Measurements from ENCODE around the gene OXSM.

OXSM gene

GRCh38 chr3:25821746-25822573 lies 32.1 kb downstream of the OXSM start:
- no peaks in the 10 kb centered on the region for H3K36me3 ChIP-seq (ENCODE audit: control insufficient read depth, insufficient read depth, low read length)
- no peak overlapping the region for H3K4me3 ChIP-seq (ENCODE audit: low read length)
- H3K79me2 ChIP-seq (ENCODE audit: control insufficient read depth, insufficient read depth, low read length) = no peaks in the 10 kb centered on the region
- no peak overlapping the region for H2BK15ac ChIP-seq (replicated peaks; ENCODE audit: low read depth)
- no peak overlapping the region for H3K18ac ChIP-seq (ENCODE audit: low read length)
- H3K56ac ChIP-seq (ENCODE audit: low read length) = no peak overlapping the region
- no peak overlapping the region for H3K9ac ChIP-seq (ENCODE audit: low read length)
- no CpG with 5 or more reads among the region's 4 CpGs for WGBS (ENCODE audit: extremely low coverage, insufficient coverage, low lambda C conversion rate)
- H2BK5ac ChIP-seq (ENCODE audit: low read length) = no peak overlapping the region
- H3K79me1 ChIP-seq (ENCODE audit: low read length) = no peaks in the 10 kb centered on the region
- H2BK120ac ChIP-seq (ENCODE audit: low read depth, low read length) = no peak overlapping the region
- no peak for DNase-seq
- H2AK5ac ChIP-seq (ENCODE audit: low read length) = no peak overlapping the region
- no peak overlapping the region for H3K23ac ChIP-seq (ENCODE audit: low read length)
- no peak overlapping the region for H4K5ac ChIP-seq (ENCODE audit: low read length)
- no peak overlapping the region for H4K8ac ChIP-seq (ENCODE audit: low read depth, low read length)
- no peak overlapping the region for H3K27ac ChIP-seq (ENCODE audit: low read depth, low read length)
- H3K4me1 ChIP-seq (ENCODE audit: control insufficient read depth, low read depth, low read length) = no peaks in the 10 kb centered on the region
- no peak overlapping the region for H3K4me2 ChIP-seq (ENCODE audit: low read length)
- no peaks in the 10 kb centered on the region for H3K27me3 ChIP-seq (ENCODE audit: insufficient read depth, low read length, poor library complexity)
- H3K4ac ChIP-seq (ENCODE audit: low read depth, low read length) = peak overlapping the region; percentile 16

- no peak overlapping the region for H4K5ac ChIP-seq (ENCODE audit: low read length)
Observed at GRCh38 chr3:25823314-25823713, 33.4 kb downstream of the OXSM start.

GRCh38 chr3:25826510-25826909 lies 36.6 kb downstream of the OXSM start:
- Histone ChIP-seq H3K27ac (ENCODE audit: low read depth, low read length) (no peak overlapping the region), H4K5ac (ENCODE audit: low read length) (no peak overlapping the region), H2BK120ac (ENCODE audit: low read depth, low read length) (no peak overlapping the region), H2BK15ac (replicated peaks; ENCODE audit: low read depth) (no peak overlapping the region), H3K9ac (ENCODE audit: low read length) (no peak overlapping the region), H3K4me2 (ENCODE audit: low read length) (no peak overlapping the region), H3K4me3 (ENCODE audit: low read length) (no peak overlapping the region), H3K79me1 (ENCODE audit: low read length) (no peaks in the 10 kb centered on the region), H3K79me2 (ENCODE audit: control insufficient read depth, insufficient read depth, low read length) (no peaks in the 10 kb centered on the region), H2AK5ac (ENCODE audit: low read length) (no peak overlapping the region), H3K4ac (ENCODE audit: low read depth, low read length) (no peak overlapping the region), H3K36me3 (ENCODE audit: control insufficient read depth, insufficient read depth, low read length) (no peaks in the 10 kb centered on the region), H3K4me1 (ENCODE audit: control insufficient read depth, low read depth, low read length) (peaks cover 2% of the 10 kb centered on the region), H2BK5ac (ENCODE audit: low read length) (no peak overlapping the region), H3K18ac (ENCODE audit: low read length) (no peak overlapping the region), H3K27me3 (ENCODE audit: insufficient read depth, low read length, poor library complexity) (no peaks in the 10 kb centered on the region), H3K56ac (ENCODE audit: low read length) (no peak overlapping the region), H3K23ac (ENCODE audit: low read length) (no peak overlapping the region), H4K8ac (ENCODE audit: low read depth, low read length) (no peak overlapping the region)
- no CpG with 5 or more reads among the region's 2 CpGs for WGBS (ENCODE audit: extremely low coverage, insufficient coverage, low lambda C conversion rate)
- no peak for DNase-seq

More at GRCh38 chr3:25823314-25823713, 33.4 kb downstream of the OXSM start:
- H3K4me1 ChIP-seq (ENCODE audit: control insufficient read depth, low read depth, low read length) = no peaks in the 10 kb centered on the region
- DNase-seq = no peak
- H3K4me3 ChIP-seq (ENCODE audit: low read length) = no peak overlapping the region
- H2BK15ac ChIP-seq (replicated peaks; ENCODE audit: low read depth) = no peak overlapping the region
- H2AK5ac ChIP-seq (ENCODE audit: low read length) = no peak overlapping the region
- H3K4ac ChIP-seq (ENCODE audit: low read depth, low read length) = no peak overlapping the region
- no peak overlapping the region for H4K8ac ChIP-seq (ENCODE audit: low read depth, low read length)
- H3K18ac ChIP-seq (ENCODE audit: low read length) = no peak overlapping the region
- H3K79me2 ChIP-seq (ENCODE audit: control insufficient read depth, insufficient read depth, low read length) = no peaks in the 10 kb centered on the region
- no peak overlapping the region for H2BK5ac ChIP-seq (ENCODE audit: low read length)
- no peak overlapping the region for H2BK120ac ChIP-seq (ENCODE audit: low read depth, low read length)
- no CpG with 5 or more reads among the region's 3 CpGs for WGBS (ENCODE audit: extremely low coverage, insufficient coverage, low lambda C conversion rate)
- H3K27me3 ChIP-seq (ENCODE audit: insufficient read depth, low read length, poor library complexity) = no peaks in the 10 kb centered on the region
- H3K36me3 ChIP-seq (ENCODE audit: control insufficient read depth, insufficient read depth, low read length) = no peaks in the 10 kb centered on the region
- H3K56ac ChIP-seq (ENCODE audit: low read length) = no peak overlapping the region
- no peaks in the 10 kb centered on the region for H3K79me1 ChIP-seq (ENCODE audit: low read length)
- H3K27ac ChIP-seq (ENCODE audit: low read depth, low read length) = no peak overlapping the region
- no peak overlapping the region for H3K9ac ChIP-seq (ENCODE audit: low read length)
- H3K23ac ChIP-seq (ENCODE audit: low read length) = no peak overlapping the region
- no peak overlapping the region for H3K4me2 ChIP-seq (ENCODE audit: low read length)

- peak; percentile 34 for DNase-seq
- H3K9ac ChIP-seq (ENCODE audit: low read length) = no peak overlapping the region
- H3K18ac ChIP-seq (ENCODE audit: low read length) = no peak overlapping the region
- H2BK5ac ChIP-seq (ENCODE audit: low read length) = no peak overlapping the region
- no peaks in the 10 kb centered on the region for H3K36me3 ChIP-seq (ENCODE audit: control insufficient read depth, insufficient read depth, low read length)
- no peaks in the 10 kb centered on the region for H3K79me1 ChIP-seq (ENCODE audit: low read length)
- H3K27me3 ChIP-seq (ENCODE audit: insufficient read depth, low read length, poor library complexity) = no peaks in the 10 kb centered on the region
- no peak overlapping the region for H2BK15ac ChIP-seq (replicated peaks; ENCODE audit: low read depth)
- no peak overlapping the region for H3K4ac ChIP-seq (ENCODE audit: low read depth, low read length)
- H3K79me2 ChIP-seq (ENCODE audit: control insufficient read depth, insufficient read depth, low read length) = no peaks in the 10 kb centered on the region
- H2BK120ac ChIP-seq (ENCODE audit: low read depth, low read length) = no peak overlapping the region
- H3K56ac ChIP-seq (ENCODE audit: low read length) = no peak overlapping the region
- no peak overlapping the region for H3K4me3 ChIP-seq (ENCODE audit: low read length)
- no peak overlapping the region for H2AK5ac ChIP-seq (ENCODE audit: low read length)
- H4K5ac ChIP-seq (ENCODE audit: low read length) = no peak overlapping the region
- WGBS (ENCODE audit: extremely low coverage, insufficient coverage, low lambda C conversion rate) = no CpG with 5 or more reads among the region's 6 CpGs
- no peak overlapping the region for H4K8ac ChIP-seq (ENCODE audit: low read depth, low read length)
- H3K23ac ChIP-seq (ENCODE audit: low read length) = no peak overlapping the region
- no peak overlapping the region for H3K4me2 ChIP-seq (ENCODE audit: low read length)
- no peak overlapping the region for H3K27ac ChIP-seq (ENCODE audit: low read depth, low read length)
- peaks cover 2% of the 10 kb centered on the region for H3K4me1 ChIP-seq (ENCODE audit: control insufficient read depth, low read depth, low read length)
Observed at GRCh38 chr3:25830373-25831280, 40.7 kb downstream of the OXSM start.

- no peak overlapping the region for H4K5ac ChIP-seq (ENCODE audit: low read length)
- H3K4me1 ChIP-seq (ENCODE audit: control insufficient read depth, low read depth, low read length) = peaks cover 2% of the 10 kb centered on the region
- H3K56ac ChIP-seq (ENCODE audit: low read length) = no peak overlapping the region
- no peak overlapping the region for H2BK15ac ChIP-seq (replicated peaks; ENCODE audit: low read depth)
- no CpG with 5 or more reads among the region's 3 CpGs for WGBS (ENCODE audit: extremely low coverage, insufficient coverage, low lambda C conversion rate)
- H2AK5ac ChIP-seq (ENCODE audit: low read length) = no peak overlapping the region
- H3K79me1 ChIP-seq (ENCODE audit: low read length) = no peaks in the 10 kb centered on the region
- no peak overlapping the region for H3K4me2 ChIP-seq (ENCODE audit: low read length)
- H2BK120ac ChIP-seq (ENCODE audit: low read depth, low read length) = no peak overlapping the region
- no peak overlapping the region for H3K9ac ChIP-seq (ENCODE audit: low read length)
- H3K18ac ChIP-seq (ENCODE audit: low read length) = no peak overlapping the region
- H3K23ac ChIP-seq (ENCODE audit: low read length) = no peak overlapping the region
- no peak overlapping the region for H3K27ac ChIP-seq (ENCODE audit: low read depth, low read length)
- peak; percentile 52 for DNase-seq
- H3K79me2 ChIP-seq (ENCODE audit: control insufficient read depth, insufficient read depth, low read length) = no peaks in the 10 kb centered on the region
- no peaks in the 10 kb centered on the region for H3K36me3 ChIP-seq (ENCODE audit: control insufficient read depth, insufficient read depth, low read length)
- no peak overlapping the region for H4K8ac ChIP-seq (ENCODE audit: low read depth, low read length)
- H3K4me3 ChIP-seq (ENCODE audit: low read length) = no peak overlapping the region
- H2BK5ac ChIP-seq (ENCODE audit: low read length) = no peak overlapping the region
- H3K4ac ChIP-seq (ENCODE audit: low read depth, low read length) = no peak overlapping the region
- no peaks in the 10 kb centered on the region for H3K27me3 ChIP-seq (ENCODE audit: insufficient read depth, low read length, poor library complexity)
Observed at GRCh38 chr3:25831578-25831977, 41.7 kb downstream of the OXSM start.
